ENCODE measurements around the gene C1QTNF3. TPM values are rescaled to one million over a fixed set of nuclear protein-coding genes. Genes with fewer than 3 reads are reported as not detected.

The C1QTNF3 gene
- total RNA-seq, 1 experiment from 2014 or later: 0.17 TPM

GRCh38 chr5:33997331-33997983 lies 45.6 kb downstream of the C1QTNF3 start:
- DNase-seq (ENCODE audit: low spot score): peak; percentile 92

GRCh38 chr5:33995865-33996264 lies 47.1 kb downstream of the C1QTNF3 start:
- DNase-seq (ENCODE audit: low spot score): no peak

GRCh38 chr5:33994845-33995244 lies 48.2 kb downstream of the C1QTNF3 start:
- DNase-seq (ENCODE audit: low spot score): no peak

GRCh38 chr5:33992864-33993263 lies 50.1 kb downstream of the C1QTNF3 start:
- no peak for DNase-seq (ENCODE audit: low spot score)

- DNase-seq (ENCODE audit: low spot score): no peak
These were observed 57.6 kb downstream of the C1QTNF3 start for GRCh38 chr5:33985447-33985846.

GRCh38 chr5:33984671-33985124 lies 58.3 kb downstream of the C1QTNF3 start, which contains the start of gene SLC45A2:
Gene SLC45A2 (minus strand): TSS chr5:33984693. CDS start chr5:33984583, 110 bp downstream.
- DNase-seq (ENCODE audit: low spot score): no peak

GRCh38 chr5:33984178-33984577 lies 58.8 kb downstream of the C1QTNF3 start:
- no peak for DNase-seq (ENCODE audit: low spot score)

GRCh38 chr5:33981408-33982162 lies 61.4 kb downstream of the C1QTNF3 start:
- peak; percentile 70 for DNase-seq (ENCODE audit: low spot score)

GRCh38 chr5:33980030-33980429 lies 63.0 kb downstream of the C1QTNF3 start:
- DNase-seq (ENCODE audit: low spot score): no peak

- DNase-seq (ENCODE audit: low spot score): no peak
These were observed 64.7 kb downstream of the C1QTNF3 start for GRCh38 chr5:33978306-33978705.

GRCh38 chr5:33976307-33976706 lies 66.7 kb downstream of the C1QTNF3 start:
- DNase-seq (ENCODE audit: low spot score): no peak

- DNase-seq (ENCODE audit: low spot score): peak; percentile 21
These were observed 67.2 kb downstream of the C1QTNF3 start for GRCh38 chr5:33975852-33976251.

- DNase-seq (ENCODE audit: low spot score): no peak
These were observed 69.7 kb downstream of the C1QTNF3 start for GRCh38 chr5:33973271-33973670.

- DNase-seq (ENCODE audit: low spot score): peak; percentile 59
These were observed 73.2 kb downstream of the C1QTNF3 start for GRCh38 chr5:33969572-33970452.

GRCh38 chr5:33968211-33969005 lies 74.6 kb downstream of the C1QTNF3 start:
- no peak for DNase-seq (ENCODE audit: low spot score)

Other genes starting within 250 kb of the C1QTNF3 start
- 11.6 and 14.7 TPM in 2 replicates for gene ADAMTS12, start 151.2 kb downstream of the C1QTNF3 start, total RNA-seq (2014; rRNA removed; shearing (Covaris generic))
- gene RXFP3, start 106.8 kb downstream of the C1QTNF3 start, total RNA-seq (2014; rRNA removed; shearing (Covaris generic)): not detected in 2 replicates
- not detected in 2 replicates for gene SLC45A2, start 58.5 kb downstream of the C1QTNF3 start, total RNA-seq (2014; rRNA removed; shearing (Covaris generic))
- gene AMACR, start 35.2 kb downstream of the C1QTNF3 start, total RNA-seq (2014; rRNA removed; shearing (Covaris generic)): 11.8 and 21.2 TPM in 2 replicates